ENCODE data around the gene ANKRD40. TPM values are rescaled to one million over a fixed set of nuclear protein-coding genes. Genes with fewer than 3 reads are reported as not detected.

ANKRD40 gene
- polyA plus RNA-seq, 2 donors: 7.2 to 7.5 TPM

DNA sequence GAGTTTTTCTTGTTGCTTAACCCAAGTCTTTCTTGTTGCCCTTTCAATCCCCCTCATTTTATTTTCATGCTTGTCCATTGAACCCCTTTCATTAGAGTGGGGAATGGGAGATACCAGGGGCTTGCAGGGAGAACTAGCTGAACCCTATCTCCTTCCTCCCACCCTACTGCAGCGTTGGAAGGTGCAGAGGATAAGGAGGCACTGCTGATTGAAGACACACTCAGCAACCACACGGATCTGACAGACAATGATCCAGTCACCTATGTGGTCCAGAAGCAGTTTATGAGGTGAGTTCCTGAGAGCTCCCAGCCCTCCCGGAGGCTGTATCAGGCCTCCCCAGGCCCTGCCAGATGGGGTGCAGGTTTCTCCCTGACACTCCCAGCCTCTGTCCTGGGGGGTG, 32.5 kb downstream of the ANKRD40 start:
- Histone ChIP-seq H3K4me3 (ENCODE audit: low read depth in 1 of 2, low read length in 2 of 2) (no peak overlapping the region), H3K36me3 (ENCODE audit: control insufficient read depth in 2 of 2, insufficient read depth in 2 of 2, low read length in 1 of 2) (peaks cover 2 to 3% of the 10 kb centered on the region in 2 donors), H3K27ac (ENCODE audit: low read depth in 2 of 2, low read length in 1 of 2) (no peak overlapping the region), H3K9me3 (ENCODE audit: control insufficient read depth in 2 of 2, insufficient read depth in 1 of 2, low read depth in 1 of 2, low read length in 1 of 2) (no peaks in the 10 kb centered on the region), H3K27me3 (ENCODE audit: control insufficient read depth in 1 of 2, insufficient read depth in 2 of 2, low read length in 2 of 2) (no peaks in the 10 kb centered on the region), H3K4me1 (ENCODE audit: control insufficient read depth in 2 of 2, insufficient read depth in 2 of 2, low read length in 1 of 2) (peaks cover 0 to 10% of the 10 kb centered on the region in 2 donors)
- WGBS, 2 donors: 81 to 82% methylated on average over 3 of the region's 3 CpGs

DNA sequence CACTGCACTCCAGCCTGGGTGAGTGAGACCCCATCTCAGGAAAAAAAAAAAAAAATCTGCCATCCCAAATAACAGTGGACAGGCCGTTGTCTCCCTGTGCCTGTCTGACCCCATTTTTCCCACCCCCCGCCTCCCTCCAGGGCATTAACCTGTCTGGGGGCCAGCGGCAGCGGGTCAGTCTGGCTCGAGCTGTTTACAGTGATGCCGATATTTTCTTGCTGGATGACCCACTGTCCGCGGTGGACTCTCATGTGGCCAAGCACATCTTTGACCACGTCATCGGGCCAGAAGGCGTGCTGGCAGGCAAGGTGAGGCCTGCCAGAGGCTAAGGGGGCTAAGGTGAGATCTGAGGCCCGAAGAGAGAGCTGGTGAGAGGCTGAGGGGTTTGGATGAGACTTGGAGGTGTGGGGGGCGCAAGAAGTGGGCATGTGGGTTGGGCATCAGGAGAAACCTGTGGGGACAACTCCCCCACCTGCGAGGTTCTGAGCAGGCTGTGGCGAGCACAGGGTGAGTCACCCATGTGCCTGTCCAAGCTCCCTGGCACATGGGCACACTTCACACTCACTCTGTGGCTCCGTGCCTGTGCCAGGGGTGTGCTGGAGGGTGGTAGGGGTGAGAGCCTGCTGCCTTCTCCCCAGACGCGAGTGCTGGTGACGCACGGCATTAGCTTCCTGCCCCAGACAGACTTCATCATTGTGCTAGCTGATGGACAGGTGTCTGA, 34.7 kb downstream of the ANKRD40 start:
- H3K27ac ChIP-seq (ENCODE audit: low read depth in 2 of 2, low read length in 1 of 2): peak overlapping the region; percentile 69 to 75
- peaks cover 2 to 3% of the 10 kb centered on the region in 2 donors for H3K36me3 ChIP-seq (ENCODE audit: control insufficient read depth in 2 of 2, insufficient read depth in 2 of 2, low read length in 1 of 2)
- no peaks in the 10 kb centered on the region for H3K27me3 ChIP-seq (ENCODE audit: control insufficient read depth in 1 of 2, insufficient read depth in 2 of 2, low read length in 2 of 2)
- peaks cover 0 to 10% of the 10 kb centered on the region in 2 donors for H3K4me1 ChIP-seq (ENCODE audit: control insufficient read depth in 2 of 2, insufficient read depth in 2 of 2, low read length in 1 of 2)
- no peak overlapping the region for H3K4me3 ChIP-seq (ENCODE audit: low read depth in 1 of 2, low read length in 2 of 2)
- 56 to 66% methylated on average over 20 of the region's 20 CpGs for WGBS, 2 donors
- H3K9me3 ChIP-seq (ENCODE audit: control insufficient read depth in 2 of 2, insufficient read depth in 1 of 2, low read depth in 1 of 2, low read length in 1 of 2): no peaks in the 10 kb centered on the region

DNA sequence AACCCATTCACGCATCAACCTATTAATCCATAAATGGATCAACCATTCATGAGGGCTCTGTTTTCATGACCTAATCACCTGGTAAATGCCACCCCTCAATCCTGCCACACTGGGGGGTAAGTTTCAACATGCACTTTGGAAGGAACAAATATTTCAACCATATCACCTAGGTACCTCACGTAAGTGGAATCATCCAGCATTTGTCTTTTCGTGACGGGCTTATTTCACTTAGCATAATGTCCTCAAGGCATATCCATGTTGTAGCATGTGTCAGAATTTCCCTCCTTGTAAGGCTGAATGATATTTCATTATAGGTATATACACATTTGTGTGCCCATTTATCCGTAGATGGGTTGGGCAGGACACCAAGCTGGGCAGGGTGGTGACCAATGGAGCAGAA, 35.6 kb downstream of the ANKRD40 start:
- Histone ChIP-seq H3K9me3 (ENCODE audit: control insufficient read depth in 2 of 2, insufficient read depth in 1 of 2, low read depth in 1 of 2, low read length in 1 of 2) (no peaks in the 10 kb centered on the region), H3K27me3 (ENCODE audit: control insufficient read depth in 1 of 2, insufficient read depth in 2 of 2, low read length in 2 of 2) (no peaks in the 10 kb centered on the region), H3K4me3 (ENCODE audit: low read depth in 1 of 2, low read length in 2 of 2) (no peak overlapping the region), H3K36me3 (ENCODE audit: control insufficient read depth in 2 of 2, insufficient read depth in 2 of 2, low read length in 1 of 2) (peaks cover 2 to 3% of the 10 kb centered on the region in 2 donors), H3K4me1 (ENCODE audit: control insufficient read depth in 2 of 2, insufficient read depth in 2 of 2, low read length in 1 of 2) (peaks cover 0 to 17% of the 10 kb centered on the region in 2 donors), H3K27ac (ENCODE audit: low read depth in 2 of 2, low read length in 1 of 2) (peak overlapping the region; percentile 69 to 75)
- WGBS, 2 donors: 50 to 71% methylated on average over 5 of the region's 5 CpGs

DNA sequence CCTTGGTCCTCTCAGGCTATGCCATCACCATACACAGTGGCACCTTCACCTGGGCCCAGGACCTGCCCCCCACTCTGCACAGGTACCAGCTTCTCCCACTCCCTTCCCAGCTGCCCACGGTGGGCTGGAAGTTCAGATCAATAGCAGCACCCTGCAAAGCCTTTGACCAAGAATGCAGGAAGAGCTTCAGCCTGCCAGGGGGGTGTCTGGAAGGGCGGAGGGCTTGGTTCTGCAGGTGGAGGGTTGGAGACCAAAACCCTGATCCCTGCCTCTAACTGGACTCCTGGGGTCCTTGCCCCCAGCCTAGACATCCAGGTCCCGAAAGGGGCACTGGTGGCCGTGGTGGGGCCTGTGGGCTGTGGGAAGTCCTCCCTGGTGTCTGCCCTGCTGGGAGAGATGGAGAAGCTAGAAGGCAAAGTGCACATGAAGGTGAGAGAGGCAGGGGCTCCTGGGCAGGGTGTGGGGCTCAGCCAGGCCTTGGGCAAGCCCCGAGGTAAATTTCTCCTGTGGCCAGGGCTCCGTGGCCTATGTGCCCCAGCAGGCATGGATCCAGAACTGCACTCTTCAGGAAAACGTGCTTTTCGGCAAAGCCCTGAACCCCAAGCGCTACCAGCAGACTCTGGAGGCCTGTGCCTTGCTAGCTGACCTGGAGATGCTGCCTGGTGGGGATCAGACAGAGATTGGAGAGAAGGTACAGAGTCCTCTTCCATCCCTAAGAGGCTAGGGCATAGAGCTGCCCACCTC, 38.7 kb downstream of the ANKRD40 start:
- H3K4me3 ChIP-seq (ENCODE audit: low read depth in 1 of 2, low read length in 2 of 2): no peak overlapping the region
- no peaks in the 10 kb centered on the region for H3K27me3 ChIP-seq (ENCODE audit: control insufficient read depth in 1 of 2, insufficient read depth in 2 of 2, low read length in 2 of 2)
- 78 to 80% methylated on average over 9 of the region's 9 CpGs for WGBS, 2 donors
- no peaks in the 10 kb centered on the region for H3K9me3 ChIP-seq (ENCODE audit: control insufficient read depth in 2 of 2, insufficient read depth in 1 of 2, low read depth in 1 of 2, low read length in 1 of 2)
- no peak overlapping the region for H3K27ac ChIP-seq (ENCODE audit: low read depth in 2 of 2, low read length in 1 of 2)
- H3K4me1 ChIP-seq (ENCODE audit: control insufficient read depth in 2 of 2, insufficient read depth in 2 of 2, low read length in 1 of 2): peaks cover 0 to 17% of the 10 kb centered on the region in 2 donors
- no peaks in the 10 kb centered on the region for H3K36me3 ChIP-seq (ENCODE audit: control insufficient read depth in 2 of 2, insufficient read depth in 2 of 2, low read length in 1 of 2)

DNA sequence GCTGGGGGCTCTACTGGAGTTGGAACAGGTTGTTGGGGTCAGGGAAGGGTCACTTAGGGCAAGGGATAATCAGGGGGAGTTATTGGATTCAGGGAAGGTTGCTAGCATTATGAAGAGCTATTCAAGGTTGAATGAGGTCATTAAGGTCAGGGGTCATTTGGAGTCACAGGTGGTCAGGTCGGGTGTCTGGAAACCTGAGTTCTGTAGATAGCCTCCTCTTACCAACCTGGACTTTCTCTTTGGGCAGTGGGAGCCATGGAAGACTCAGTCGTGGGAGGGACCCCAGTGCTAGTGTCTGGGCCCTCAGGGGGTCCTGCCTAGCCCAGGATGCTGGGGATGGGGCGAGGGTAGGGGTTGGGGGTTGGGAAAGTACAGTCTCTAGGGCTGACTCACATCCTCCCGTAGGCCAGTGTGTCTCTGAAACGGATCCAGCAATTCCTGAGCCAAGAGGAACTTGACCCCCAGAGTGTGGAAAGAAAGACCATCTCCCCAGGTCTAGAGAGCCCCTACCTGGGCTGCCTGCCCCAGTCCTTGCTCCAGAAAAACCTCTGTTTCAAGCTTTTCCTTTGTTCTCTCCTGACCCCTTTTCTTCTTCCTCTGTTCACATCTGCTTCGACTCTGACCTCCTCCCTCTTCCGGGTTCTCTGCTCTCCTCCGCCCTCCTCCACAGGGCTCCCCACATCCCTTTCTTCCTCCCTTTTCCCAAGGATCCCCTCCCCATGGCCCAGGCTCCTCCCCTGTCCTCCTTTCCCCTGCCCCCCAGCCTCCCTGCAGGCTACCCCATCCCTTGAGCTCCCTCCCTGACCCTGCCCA, 39.5 kb downstream of the ANKRD40 start:
- H3K27ac ChIP-seq (ENCODE audit: low read depth in 2 of 2, low read length in 1 of 2): no peak overlapping the region

DNA sequence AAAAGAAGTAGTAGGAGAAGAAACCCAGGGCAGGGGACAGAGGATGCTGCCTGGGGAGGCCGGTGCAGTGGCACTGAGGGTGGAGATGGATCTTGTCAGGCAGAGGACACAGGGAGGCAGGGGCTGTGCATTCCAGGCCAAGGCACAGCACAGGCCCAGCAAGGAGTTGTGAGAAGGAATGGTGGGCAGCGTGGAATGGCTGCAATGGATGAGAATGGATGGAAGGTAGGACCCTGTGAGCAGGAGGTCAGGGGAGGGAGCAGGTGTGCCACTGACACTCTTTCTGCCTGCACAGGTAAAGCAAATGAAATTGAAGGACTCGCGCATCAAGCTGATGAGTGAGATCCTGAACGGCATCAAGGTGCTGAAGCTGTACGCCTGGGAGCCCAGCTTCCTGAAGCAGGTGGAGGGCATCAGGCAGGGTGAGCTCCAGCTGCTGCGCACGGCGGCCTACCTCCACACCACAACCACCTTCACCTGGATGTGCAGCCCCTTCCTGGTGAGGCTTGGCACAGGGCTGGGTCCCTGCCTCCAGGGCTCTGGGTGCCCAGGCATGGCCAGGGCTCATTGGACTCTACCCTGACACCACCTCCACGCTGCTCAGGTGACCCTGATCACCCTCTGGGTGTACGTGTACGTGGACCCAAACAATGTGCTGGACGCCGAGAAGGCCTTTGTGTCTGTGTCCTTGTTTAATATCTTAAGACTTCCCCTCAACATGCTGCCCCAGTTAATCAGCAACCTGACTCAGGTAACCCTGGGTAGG, 40.3 kb downstream of the ANKRD40 start:
- H3K4me3 ChIP-seq (ENCODE audit: low read depth in 1 of 2, low read length in 2 of 2): no peak overlapping the region
- H3K36me3 ChIP-seq (ENCODE audit: control insufficient read depth in 2 of 2, insufficient read depth in 2 of 2, low read length in 1 of 2): no peaks in the 10 kb centered on the region
- peaks cover 0 to 11% of the 10 kb centered on the region in 2 donors for H3K4me1 ChIP-seq (ENCODE audit: control insufficient read depth in 2 of 2, insufficient read depth in 2 of 2, low read length in 1 of 2)
- H3K9me3 ChIP-seq (ENCODE audit: control insufficient read depth in 2 of 2, insufficient read depth in 1 of 2, low read depth in 1 of 2, low read length in 1 of 2): no peaks in the 10 kb centered on the region
- H3K27me3 ChIP-seq (ENCODE audit: control insufficient read depth in 1 of 2, insufficient read depth in 2 of 2, low read length in 2 of 2): no peaks in the 10 kb centered on the region
- WGBS, 2 donors: 89 to 92% methylated on average over 14 of the region's 14 CpGs
- no peak overlapping the region for H3K27ac ChIP-seq (ENCODE audit: low read depth in 2 of 2, low read length in 1 of 2)

More for the DNA sequence above, 39.5 kb downstream of the ANKRD40 start:
- no peak overlapping the region for H3K4me3 ChIP-seq (ENCODE audit: low read depth in 1 of 2, low read length in 2 of 2)
- H3K4me1 ChIP-seq (ENCODE audit: control insufficient read depth in 2 of 2, insufficient read depth in 2 of 2, low read length in 1 of 2): peaks cover 0 to 14% of the 10 kb centered on the region in 2 donors
- H3K27me3 ChIP-seq (ENCODE audit: control insufficient read depth in 1 of 2, insufficient read depth in 2 of 2, low read length in 2 of 2): no peaks in the 10 kb centered on the region
- H3K9me3 ChIP-seq (ENCODE audit: control insufficient read depth in 2 of 2, insufficient read depth in 1 of 2, low read depth in 1 of 2, low read length in 1 of 2): no peaks in the 10 kb centered on the region
- no peaks in the 10 kb centered on the region for H3K36me3 ChIP-seq (ENCODE audit: control insufficient read depth in 2 of 2, insufficient read depth in 2 of 2, low read length in 1 of 2)
- 41 to 49% methylated on average over 8 of the region's 8 CpGs for WGBS, 2 donors

DNA sequence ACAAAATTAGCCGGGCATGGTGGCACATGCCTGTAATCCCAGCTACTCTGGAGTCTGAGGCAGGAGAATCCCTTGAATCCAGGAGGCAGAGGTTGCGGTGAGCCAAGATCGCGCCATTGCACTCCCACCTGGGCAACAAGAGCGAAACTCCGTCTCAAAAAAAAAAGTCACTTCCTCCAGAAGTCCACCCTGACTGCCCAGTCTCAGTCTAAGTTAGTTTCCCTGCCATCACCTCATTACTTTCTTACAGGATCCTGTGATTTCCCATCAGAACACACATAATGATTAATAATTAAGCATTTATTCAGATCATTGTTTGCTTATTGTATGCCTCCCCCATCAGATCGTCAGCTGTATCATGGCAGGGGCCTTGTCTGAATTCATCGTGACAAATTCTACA, 41.4 kb downstream of the ANKRD40 start:
- Histone ChIP-seq H3K27me3 (ENCODE audit: control insufficient read depth in 1 of 2, insufficient read depth in 2 of 2, low read length in 2 of 2) (no peaks in the 10 kb centered on the region), H3K4me1 (ENCODE audit: control insufficient read depth in 2 of 2, insufficient read depth in 2 of 2, low read length in 1 of 2) (peaks cover 0 to 17% of the 10 kb centered on the region in 2 donors), H3K36me3 (ENCODE audit: control insufficient read depth in 2 of 2, insufficient read depth in 2 of 2, low read length in 1 of 2) (no peaks in the 10 kb centered on the region), H3K4me3 (ENCODE audit: low read depth in 1 of 2, low read length in 2 of 2) (no peak overlapping the region), H3K27ac (ENCODE audit: low read depth in 2 of 2, low read length in 1 of 2) (no peak overlapping the region), H3K9me3 (ENCODE audit: control insufficient read depth in 2 of 2, insufficient read depth in 1 of 2, low read depth in 1 of 2, low read length in 1 of 2) (no peaks in the 10 kb centered on the region)
- WGBS, 2 donors: 95 to 96% methylated on average over 8 of the region's 8 CpGs

DNA sequence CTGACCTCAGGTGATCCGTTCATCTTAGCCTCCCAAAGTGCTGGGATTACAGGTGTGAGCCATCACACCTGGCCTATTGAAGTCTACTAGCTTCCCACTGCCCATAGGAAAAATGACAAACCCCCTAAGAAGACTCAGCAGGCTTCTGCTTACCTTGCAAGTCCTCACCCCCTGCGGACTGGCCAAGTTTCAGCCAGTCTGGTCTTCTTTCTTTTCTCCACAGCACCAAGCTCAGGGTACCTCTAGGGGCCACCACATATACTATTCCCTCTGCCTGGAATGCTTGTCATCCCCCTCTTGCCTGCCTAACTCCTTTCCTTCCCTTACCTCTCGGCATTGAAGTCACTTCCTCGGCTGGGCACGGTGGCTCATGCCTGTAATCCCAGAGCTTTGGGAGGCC, 41.9 kb downstream of the ANKRD40 start:
- 78 to 85% methylated on average over 5 of the region's 5 CpGs for WGBS, 2 donors
- H3K27me3 ChIP-seq (ENCODE audit: control insufficient read depth in 1 of 2, insufficient read depth in 2 of 2, low read length in 2 of 2): no peaks in the 10 kb centered on the region
- H3K9me3 ChIP-seq (ENCODE audit: control insufficient read depth in 2 of 2, insufficient read depth in 1 of 2, low read depth in 1 of 2, low read length in 1 of 2): no peaks in the 10 kb centered on the region
- H3K4me1 ChIP-seq (ENCODE audit: control insufficient read depth in 2 of 2, insufficient read depth in 2 of 2, low read length in 1 of 2): peaks cover 0 to 22% of the 10 kb centered on the region in 2 donors
- no peak overlapping the region for H3K4me3 ChIP-seq (ENCODE audit: low read depth in 1 of 2, low read length in 2 of 2)
- no peak overlapping the region for H3K27ac ChIP-seq (ENCODE audit: low read depth in 2 of 2, low read length in 1 of 2)
- H3K36me3 ChIP-seq (ENCODE audit: control insufficient read depth in 2 of 2, insufficient read depth in 2 of 2, low read length in 1 of 2): no peaks in the 10 kb centered on the region

Measured in esophagus (tissue), 2 donors.